Measurements from ENCODE around the gene LPP.

LPP gene

GRCh38 chr3:188830893-188831292, 676.9 kb downstream of the LPP start:
- Histone ChIP-seq H3K27me3 (ENCODE audit: insufficient read depth, poor library complexity, severe bottlenecking) (no peaks in the 10 kb centered on the region), H3K4me3 (replicated peaks; ENCODE audit: insufficient read depth, low read length) (no peak overlapping the region), H3K27ac (replicated peaks) (no peak overlapping the region)
- DNase-seq (ENCODE audit: low read depth in 1 of 2, low spot score in 1 of 2): peak in 1 of 2 experiments; percentile 32
- TF ChIP-seq GABPA (IDR thresholded peaks at IDR 0.05; ENCODE audit: low read depth) (no peak), CTCF (IDR thresholded peaks at IDR 0.05; ENCODE audit: insufficient read depth, low read length) (peak; percentile 3)

- H3K27me3 ChIP-seq (ENCODE audit: insufficient read depth, poor library complexity, severe bottlenecking): no peaks in the 10 kb centered on the region
- no peak for TF ChIP-seq CTCF (IDR thresholded peaks at IDR 0.05; ENCODE audit: insufficient read depth, low read length)
- no peak for TF ChIP-seq SPI1 (IDR thresholded peaks at IDR 0.05; ENCODE audit: borderline replicate concordance, low read depth)
- TF ChIP-seq GABPA (IDR thresholded peaks at IDR 0.05; ENCODE audit: low read depth): no peak
- TF ChIP-seq POLR2AphosphoS5 (IDR thresholded peaks at IDR 0.05; ENCODE audit: low read depth): no peak
- TF ChIP-seq, protein P1, sequence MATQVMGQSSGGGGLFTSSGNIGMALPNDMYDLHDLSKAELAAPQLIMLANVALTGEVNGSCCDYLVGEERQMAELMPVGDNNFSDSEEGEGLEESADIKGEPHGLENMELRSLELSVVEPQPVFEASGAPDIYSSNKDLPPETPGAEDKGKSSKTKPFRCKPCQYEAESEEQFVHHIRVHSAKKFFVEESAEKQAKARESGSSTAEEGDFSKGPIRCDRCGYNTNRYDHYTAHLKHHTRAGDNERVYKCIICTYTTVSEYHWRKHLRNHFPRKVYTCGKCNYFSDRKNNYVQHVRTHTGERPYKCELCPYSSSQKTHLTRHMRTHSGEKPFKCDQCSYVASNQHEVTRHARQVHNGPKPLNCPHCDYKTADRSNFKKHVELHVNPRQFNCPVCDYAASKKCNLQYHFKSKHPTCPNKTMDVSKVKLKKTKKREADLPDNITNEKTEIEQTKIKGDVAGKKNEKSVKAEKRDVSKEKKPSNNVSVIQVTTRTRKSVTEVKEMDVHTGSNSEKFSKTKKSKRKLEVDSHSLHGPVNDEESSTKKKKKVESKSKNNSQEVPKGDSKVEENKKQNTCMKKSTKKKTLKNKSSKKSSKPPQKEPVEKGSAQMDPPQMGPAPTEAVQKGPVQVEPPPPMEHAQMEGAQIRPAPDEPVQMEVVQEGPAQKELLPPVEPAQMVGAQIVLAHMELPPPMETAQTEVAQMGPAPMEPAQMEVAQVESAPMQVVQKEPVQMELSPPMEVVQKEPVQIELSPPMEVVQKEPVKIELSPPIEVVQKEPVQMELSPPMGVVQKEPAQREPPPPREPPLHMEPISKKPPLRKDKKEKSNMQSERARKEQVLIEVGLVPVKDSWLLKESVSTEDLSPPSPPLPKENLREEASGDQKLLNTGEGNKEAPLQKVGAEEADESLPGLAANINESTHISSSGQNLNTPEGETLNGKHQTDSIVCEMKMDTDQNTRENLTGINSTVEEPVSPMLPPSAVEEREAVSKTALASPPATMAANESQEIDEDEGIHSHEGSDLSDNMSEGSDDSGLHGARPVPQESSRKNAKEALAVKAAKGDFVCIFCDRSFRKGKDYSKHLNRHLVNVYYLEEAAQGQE (IDR thresholded peaks at IDR 0.05; ENCODE audit: insufficient replicate concordance, low read depth): no peak
- H3K4me3 ChIP-seq (replicated peaks; ENCODE audit: insufficient read depth, low read length): no peak overlapping the region
- H3K27ac ChIP-seq (replicated peaks): no peak overlapping the region
- DNase-seq (ENCODE audit: low read depth in 1 of 2, low spot score in 1 of 2): no peak
Measured at GRCh38 chr3:188832146-188832545, 678.2 kb downstream of the LPP start.

GRCh38 chr3:188832961-188833721, 679.2 kb downstream of the LPP start:
- Histone ChIP-seq H3K27me3 (ENCODE audit: insufficient read depth, poor library complexity, severe bottlenecking) (no peaks in the 10 kb centered on the region), H3K27ac (replicated peaks) (no peak overlapping the region), H3K4me3 (replicated peaks; ENCODE audit: insufficient read depth, low read length) (no peak overlapping the region)
- DNase-seq (ENCODE audit: low read depth in 1 of 2, low spot score in 1 of 2): no peak
- TF ChIP-seq GABPA (IDR thresholded peaks at IDR 0.05; ENCODE audit: low read depth): no peak
- TF ChIP-seq POLR2AphosphoS5 (IDR thresholded peaks at IDR 0.05; ENCODE audit: low read depth): no peak
- no peak for TF ChIP-seq CTCF (IDR thresholded peaks at IDR 0.05; ENCODE audit: insufficient read depth, low read length)
- TF ChIP-seq, protein P1 (IDR thresholded peaks at IDR 0.05; ENCODE audit: insufficient replicate concordance, low read depth): no peak
- no peak for TF ChIP-seq SPI1 (IDR thresholded peaks at IDR 0.05; ENCODE audit: borderline replicate concordance, low read depth)

- DNase-seq (ENCODE audit: low read depth in 1 of 2, low spot score in 1 of 2): no peak
- H3K27me3 ChIP-seq (ENCODE audit: insufficient read depth, poor library complexity, severe bottlenecking): no peaks in the 10 kb centered on the region
- TF ChIP-seq GABPA (IDR thresholded peaks at IDR 0.05; ENCODE audit: low read depth) (no peak), SPI1 (IDR thresholded peaks at IDR 0.05; ENCODE audit: borderline replicate concordance, low read depth) (no peak)
- H3K27ac ChIP-seq (replicated peaks): no peak overlapping the region
- H3K4me3 ChIP-seq (replicated peaks; ENCODE audit: insufficient read depth, low read length): no peak overlapping the region
Measured at GRCh38 chr3:188834349-188834748, 680.4 kb downstream of the LPP start.
